Measurements from ENCODE around the gene AMZ2. TPM values are rescaled to one million over a fixed set of nuclear protein-coding genes. Genes with fewer than 3 reads are reported as not detected.

Gene AMZ2, protein sequence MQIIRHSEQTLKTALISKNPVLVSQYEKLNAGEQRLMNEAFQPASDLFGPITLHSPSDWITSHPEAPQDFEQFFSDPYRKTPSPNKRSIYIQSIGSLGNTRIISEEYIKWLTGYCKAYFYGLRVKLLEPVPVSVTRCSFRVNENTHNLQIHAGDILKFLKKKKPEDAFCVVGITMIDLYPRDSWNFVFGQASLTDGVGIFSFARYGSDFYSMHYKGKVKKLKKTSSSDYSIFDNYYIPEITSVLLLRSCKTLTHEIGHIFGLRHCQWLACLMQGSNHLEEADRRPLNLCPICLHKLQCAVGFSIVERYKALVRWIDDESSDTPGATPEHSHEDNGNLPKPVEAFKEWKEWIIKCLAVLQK
- 60.1 and 66.0 TPM in 2 replicates for total RNA-seq

GRCh38 chr17:68247445-68248198 is at the start of gene AMZ2:
Gene AMZ2, plus strand, starts transcription at chr17:68248043. Its CDS starts 2,145 bp downstream, at chr17:68250188.

DNA sequence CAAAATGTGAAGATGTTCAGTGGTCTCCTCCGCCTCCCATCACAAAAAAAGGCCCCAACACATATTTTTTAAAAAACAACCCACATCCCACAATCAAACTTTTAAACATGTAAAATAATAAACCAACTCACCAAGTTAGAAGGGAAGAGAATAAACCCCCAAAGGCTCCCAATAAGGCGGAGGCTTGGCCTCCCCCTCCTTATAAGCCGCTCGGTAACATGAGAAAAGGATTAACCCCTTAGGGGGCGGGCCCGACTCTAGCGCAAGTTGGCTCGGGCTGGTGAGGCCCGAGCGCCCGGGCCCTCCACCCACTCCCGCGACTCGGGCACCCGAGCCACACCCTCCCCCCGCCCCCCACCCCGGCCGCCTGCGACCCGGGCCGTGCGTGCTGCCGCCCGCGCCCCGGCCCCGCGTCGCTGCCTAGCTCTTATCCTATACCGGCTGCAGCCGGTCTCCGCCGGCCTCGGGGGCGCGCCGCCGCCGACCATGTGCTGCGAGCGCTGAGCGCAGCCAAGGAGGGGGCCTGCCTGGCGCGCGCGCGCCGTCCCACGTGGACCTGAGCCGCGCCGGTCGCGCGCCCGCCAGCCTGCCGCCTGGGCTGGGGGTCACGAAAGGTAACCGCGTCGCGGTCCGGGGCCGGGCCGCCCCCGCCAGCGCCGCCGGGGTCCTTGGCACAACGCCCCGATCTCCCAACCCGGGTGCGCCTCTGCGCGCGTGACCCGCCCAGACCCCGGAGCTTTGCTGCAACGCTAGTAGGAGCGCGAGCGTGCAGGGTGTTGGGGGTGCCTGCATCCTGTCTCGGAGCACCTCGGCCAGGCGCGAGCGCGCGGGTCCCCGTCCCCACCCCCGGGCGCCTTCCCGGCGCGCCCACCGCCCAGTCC is 43.4 kb downstream of the AMZ2 start, which contains the start of the genes ARSG and SLC16A6:
Gene ARSG, plus strand, starts transcription at position 541 of the 881 bp plus-strand sequence. CDS start 15,999 bp downstream, outside the sequence.
Gene SLC16A6, minus strand, starts transcription at position 173 of the 881 bp plus-strand sequence. CDS start 12,807 bp downstream, outside the sequence.

Other genes with a start within 250 kb of the AMZ2 start
- gene KPNA2, start 212.3 kb upstream of the AMZ2 start, total RNA-seq: 162 and 259 TPM in 2 replicates
- 0.96 and 2.0 TPM in 2 replicates for gene SLC16A6, start 43.1 kb downstream of the AMZ2 start, total RNA-seq
- gene ARSG, start 43.5 kb downstream of the AMZ2 start, total RNA-seq: 7.9 and 8.8 TPM in 2 replicates
- gene WIPI1, start 209.5 kb downstream of the AMZ2 start, total RNA-seq: 37.6 and 62.1 TPM in 2 replicates